ENCODE measurements around the gene CNTNAP2. TPM values are rescaled to one million over a fixed set of nuclear protein-coding genes. Genes with fewer than 3 reads are reported as not detected.

The CNTNAP2 gene
- total RNA-seq, 1 donor: 0.54 TPM

GRCh38 chr7:148332191-148333186 is 2215.9 kb downstream of the CNTNAP2 start:
- DNase-seq (ENCODE audit: low read depth in 2 of 3, low spot score in 2 of 3): no peak

GRCh38 chr7:148334441-148334956 is 2217.9 kb downstream of the CNTNAP2 start:
- DNase-seq (ENCODE audit: low read depth in 2 of 3, low spot score in 2 of 3): no peak

- no peak for DNase-seq (ENCODE audit: low read depth in 2 of 3, low spot score in 2 of 3)
Observed at GRCh38 chr7:148334959-148335577, 2218.5 kb downstream of the CNTNAP2 start.

GRCh38 chr7:148335790-148336189 is 2219.2 kb downstream of the CNTNAP2 start:
- no peak for DNase-seq (ENCODE audit: low read depth in 2 of 3, low spot score in 2 of 3)

- DNase-seq (ENCODE audit: low read depth in 2 of 3, low spot score in 2 of 3): no peak
Observed at GRCh38 chr7:148336411-148336810, 2219.8 kb downstream of the CNTNAP2 start.

- no peak for DNase-seq (ENCODE audit: low read depth in 2 of 3, low spot score in 2 of 3)
Observed at GRCh38 chr7:148337246-148337965, 2220.8 kb downstream of the CNTNAP2 start.

DNA sequence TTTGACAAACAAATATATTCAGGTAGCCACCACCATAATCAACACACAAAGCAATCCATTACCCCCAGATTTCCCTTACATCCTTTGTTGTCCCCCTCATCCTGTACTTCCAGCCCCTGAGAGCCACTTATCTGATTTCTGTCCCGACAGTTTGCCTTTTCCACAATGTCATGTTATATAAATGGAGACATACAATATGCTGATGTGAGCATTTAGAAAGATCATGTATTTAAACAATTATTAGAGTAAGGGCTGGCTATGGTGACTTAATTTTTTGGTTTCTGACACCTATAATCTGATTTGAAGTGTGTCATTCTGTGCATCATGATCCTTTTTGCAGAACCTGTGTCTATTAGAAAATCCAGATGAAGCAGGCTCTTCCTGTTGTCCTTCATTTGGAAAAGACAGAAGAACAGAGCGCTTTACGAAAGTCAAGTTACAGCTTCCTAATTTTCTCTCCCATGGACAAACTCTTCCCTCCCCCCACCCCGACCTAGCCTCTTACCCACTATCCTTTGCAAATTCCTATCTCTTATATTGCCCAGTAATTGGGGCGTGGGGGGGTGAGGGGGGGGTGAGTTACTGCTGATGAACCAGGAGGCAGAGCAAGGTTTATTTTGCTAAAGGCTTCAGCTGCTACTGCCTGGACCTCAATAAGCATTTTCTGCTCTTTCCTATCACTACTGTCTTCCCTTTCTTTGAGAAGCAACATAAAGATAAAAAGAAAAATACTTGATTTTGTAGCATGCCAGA is 2221.6 kb downstream of the CNTNAP2 start:
- no peak for DNase-seq (ENCODE audit: low read depth in 2 of 3, low spot score in 2 of 3)

DNA sequence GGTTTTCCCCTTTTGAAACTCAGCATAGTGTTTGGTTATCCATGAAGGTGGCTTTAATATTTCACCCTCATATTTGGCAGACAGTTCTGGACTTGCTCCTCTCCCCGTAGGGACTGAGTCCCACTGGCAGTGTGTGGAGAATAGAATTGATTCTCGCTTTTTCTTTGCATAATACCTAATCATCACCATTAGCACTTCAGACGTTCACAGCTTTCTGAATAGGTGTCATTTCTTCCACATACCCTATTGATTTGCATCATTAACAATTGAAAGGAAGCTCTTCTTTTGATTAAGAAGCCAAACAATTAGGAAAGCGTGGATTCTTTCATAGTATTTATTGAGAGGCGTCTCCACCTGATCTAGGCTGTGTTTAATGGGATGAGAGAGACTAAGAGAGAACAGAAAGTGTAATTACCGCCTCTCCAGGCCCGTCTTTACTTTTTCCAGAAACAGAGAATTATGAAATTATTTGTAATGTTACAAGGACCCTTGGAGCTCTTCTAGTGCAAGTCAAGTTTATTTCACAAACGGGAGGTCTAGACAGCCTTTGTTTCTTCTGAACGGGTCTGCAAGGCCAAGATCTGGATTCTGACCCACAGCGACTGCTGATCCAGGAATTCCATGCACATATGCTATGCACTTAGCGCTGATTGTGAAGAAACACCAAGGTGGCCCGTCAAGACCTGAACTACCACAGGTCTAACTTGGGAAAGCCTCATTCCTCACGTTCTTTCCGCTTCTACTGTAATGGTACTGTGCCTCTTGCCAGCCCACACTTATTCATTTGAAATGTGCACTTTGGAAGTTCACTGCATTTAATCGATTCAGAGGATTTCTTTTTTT is 2224.1 kb downstream of the CNTNAP2 start:
- DNase-seq (ENCODE audit: low read depth in 2 of 3, low spot score in 2 of 3): no peak

- DNase-seq (ENCODE audit: low read depth in 2 of 3, low spot score in 2 of 3): no peak
Observed at GRCh38 chr7:148344406-148344805, 2227.8 kb downstream of the CNTNAP2 start.

- no peak for DNase-seq (ENCODE audit: low read depth in 2 of 3, low spot score in 2 of 3)
Observed at GRCh38 chr7:148347981-148348380, 2231.4 kb downstream of the CNTNAP2 start.

- DNase-seq (ENCODE audit: low read depth in 2 of 3, low spot score in 2 of 3): no peak
Observed at GRCh38 chr7:148348466-148348865, 2231.9 kb downstream of the CNTNAP2 start.

GRCh38 chr7:148356303-148356702 is 2239.7 kb downstream of the CNTNAP2 start:
- no peak for DNase-seq (ENCODE audit: low read depth in 2 of 3, low spot score in 2 of 3)

DNA sequence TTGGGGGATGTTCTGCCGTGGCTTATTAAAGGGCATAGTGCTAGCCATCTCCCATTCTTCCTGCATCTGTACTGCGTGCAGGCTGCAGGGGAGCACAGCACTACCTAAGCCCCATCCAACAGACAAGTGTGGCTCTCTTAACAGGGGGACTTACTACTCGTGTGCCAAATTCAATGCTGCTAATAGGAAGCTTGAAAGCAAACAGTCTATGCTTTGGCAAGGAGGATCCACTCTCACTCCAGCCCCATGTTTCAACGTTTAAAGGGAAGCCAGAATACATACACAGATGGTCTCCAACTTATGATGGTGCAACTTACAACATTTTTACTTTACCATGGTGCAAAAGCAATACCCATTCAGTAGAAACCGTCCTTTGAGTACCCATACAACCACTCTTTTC is 2245.9 kb downstream of the CNTNAP2 start:
- no peak for DNase-seq (ENCODE audit: low read depth in 2 of 3, low spot score in 2 of 3)

GRCh38 chr7:148367731-148368475 is 2251.3 kb downstream of the CNTNAP2 start:
- DNase-seq (ENCODE audit: low read depth in 2 of 3, low spot score in 2 of 3): no peak

DNA sequence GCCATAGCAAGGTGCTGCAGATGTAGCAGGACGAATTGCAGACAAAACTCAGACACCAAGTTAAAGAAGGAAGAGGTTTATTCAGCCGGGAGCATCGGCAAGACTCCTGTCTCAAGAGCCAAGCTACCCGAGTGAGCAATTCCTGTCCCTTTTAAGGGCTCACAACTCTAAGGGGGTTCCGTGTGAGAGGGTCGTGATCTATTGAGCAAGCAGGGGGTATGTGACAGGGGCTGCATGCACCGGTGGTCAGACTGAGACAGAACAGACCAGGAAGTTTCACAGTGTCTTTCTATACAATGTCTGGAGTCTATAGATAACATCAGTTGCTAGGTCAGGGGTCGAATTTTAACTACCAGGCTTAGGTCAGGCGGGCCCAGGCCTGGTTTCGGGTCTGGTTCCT is 2252.0 kb downstream of the CNTNAP2 start:
- DNase-seq (ENCODE audit: low read depth in 2 of 3, low spot score in 2 of 3): no peak

GRCh38 chr7:148371280-148371937 is 2254.8 kb downstream of the CNTNAP2 start:
- DNase-seq (ENCODE audit: low read depth in 2 of 3, low spot score in 2 of 3): no peak

DNA sequence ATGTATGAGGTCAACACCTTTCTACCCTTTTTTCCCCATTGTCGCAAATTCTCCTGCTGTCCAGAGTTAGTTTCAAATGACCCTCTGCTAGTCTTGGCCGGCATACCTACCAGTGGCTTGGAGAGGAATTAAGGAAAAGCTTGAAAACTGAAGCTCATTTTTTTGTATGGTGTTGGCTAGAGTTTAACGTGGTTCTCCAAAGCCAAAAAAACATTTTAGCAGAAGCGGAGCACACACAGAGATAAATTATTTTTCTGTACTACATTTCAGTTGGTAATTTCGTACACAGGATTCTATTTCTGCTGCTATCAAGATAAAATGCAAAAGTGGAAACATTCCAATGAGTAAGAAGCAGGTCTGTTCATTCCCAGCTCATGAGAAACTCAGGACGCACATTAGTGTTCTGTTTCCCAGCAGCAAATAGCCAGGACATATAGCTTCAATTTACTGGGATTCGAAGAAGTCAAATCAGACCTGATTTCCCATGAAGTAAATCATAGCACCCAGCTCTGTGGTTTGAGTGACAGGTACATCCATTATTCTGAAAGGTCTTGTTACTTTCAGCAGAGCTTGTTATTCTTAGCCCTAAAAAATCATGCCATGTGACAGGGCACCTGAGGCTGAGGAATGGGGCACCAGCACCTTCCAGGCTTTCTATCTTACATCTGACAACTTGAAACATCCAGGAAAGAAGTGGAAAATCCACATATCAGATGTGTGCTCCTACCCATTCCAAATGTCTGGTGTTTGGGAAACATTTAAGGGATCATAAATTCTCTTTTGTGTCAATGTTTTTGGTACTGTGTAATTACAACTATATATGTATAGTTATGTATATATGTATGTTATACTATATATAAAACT is 2258.0 kb downstream of the CNTNAP2 start:
- no peak for DNase-seq (ENCODE audit: low read depth in 2 of 3, low spot score in 2 of 3)

Measured in hematopoietic multipotent progenitor cell (in vitro differentiated cells).